GM18861 (cell line): ENCODE data around the gene RAD54L2.
"Not testable (repeated sequence)": the region's sequence is repeated elsewhere in the genome, so short reads cannot be mapped to it uniquely, and the experiment has no call there.

ENCODE experiments used
- ATAC-seq: cut with Tn5 transposase; IDR thresholded peaks from one replicate; pipeline ENCODE4 v1.9.1; 2021; ENCODE audit not compliant: unreplicated experiment

The RAD54L2 gene

DNA sequence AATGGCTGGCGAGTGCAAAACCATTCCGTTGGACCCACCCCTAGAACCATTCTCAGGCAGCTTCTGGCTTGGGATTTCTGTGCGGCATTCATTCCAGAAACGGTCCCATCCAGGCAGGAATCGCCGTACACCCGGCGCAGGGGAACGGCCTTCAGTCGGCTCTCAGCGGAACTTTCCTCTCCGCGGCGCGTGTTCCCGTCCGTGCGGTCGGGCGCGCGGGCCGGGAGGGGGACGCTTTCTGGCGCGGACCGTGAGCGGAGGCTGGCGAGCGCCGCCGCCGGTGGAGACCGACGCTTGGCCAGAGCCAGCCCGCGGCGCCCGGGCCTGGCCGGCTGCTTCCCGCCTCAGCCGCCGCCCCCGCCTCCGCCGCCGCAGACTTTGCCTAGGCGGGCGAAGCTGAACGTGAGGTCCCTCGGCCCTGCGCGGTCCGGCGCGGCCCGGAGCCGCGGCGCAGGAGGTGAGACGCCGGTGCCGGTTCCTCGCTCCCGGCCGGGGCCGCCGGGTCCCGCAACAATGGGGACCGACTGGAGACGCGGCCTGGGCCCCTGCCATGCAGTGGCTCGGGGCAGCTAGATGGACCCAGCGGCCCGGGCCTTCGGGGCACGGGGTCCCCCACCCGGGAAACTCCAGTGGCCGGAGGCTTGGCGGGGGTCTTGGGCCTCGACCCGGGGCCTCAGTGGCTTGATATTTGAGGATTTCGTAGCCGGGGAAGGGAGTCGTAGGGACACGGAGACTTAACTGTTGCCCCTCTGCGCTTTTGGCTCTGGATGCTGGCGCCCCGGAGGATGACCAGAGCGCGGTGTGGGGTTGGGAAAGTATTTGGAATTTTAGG is at the start of gene RAD54L2:
RAD54L2 (plus strand) TSS at position 261 of the 832 bp plus-strand sequence. CDS start 51,702 bp downstream, outside the sequence.
- ATAC-seq: peak; percentile 73

DNA sequence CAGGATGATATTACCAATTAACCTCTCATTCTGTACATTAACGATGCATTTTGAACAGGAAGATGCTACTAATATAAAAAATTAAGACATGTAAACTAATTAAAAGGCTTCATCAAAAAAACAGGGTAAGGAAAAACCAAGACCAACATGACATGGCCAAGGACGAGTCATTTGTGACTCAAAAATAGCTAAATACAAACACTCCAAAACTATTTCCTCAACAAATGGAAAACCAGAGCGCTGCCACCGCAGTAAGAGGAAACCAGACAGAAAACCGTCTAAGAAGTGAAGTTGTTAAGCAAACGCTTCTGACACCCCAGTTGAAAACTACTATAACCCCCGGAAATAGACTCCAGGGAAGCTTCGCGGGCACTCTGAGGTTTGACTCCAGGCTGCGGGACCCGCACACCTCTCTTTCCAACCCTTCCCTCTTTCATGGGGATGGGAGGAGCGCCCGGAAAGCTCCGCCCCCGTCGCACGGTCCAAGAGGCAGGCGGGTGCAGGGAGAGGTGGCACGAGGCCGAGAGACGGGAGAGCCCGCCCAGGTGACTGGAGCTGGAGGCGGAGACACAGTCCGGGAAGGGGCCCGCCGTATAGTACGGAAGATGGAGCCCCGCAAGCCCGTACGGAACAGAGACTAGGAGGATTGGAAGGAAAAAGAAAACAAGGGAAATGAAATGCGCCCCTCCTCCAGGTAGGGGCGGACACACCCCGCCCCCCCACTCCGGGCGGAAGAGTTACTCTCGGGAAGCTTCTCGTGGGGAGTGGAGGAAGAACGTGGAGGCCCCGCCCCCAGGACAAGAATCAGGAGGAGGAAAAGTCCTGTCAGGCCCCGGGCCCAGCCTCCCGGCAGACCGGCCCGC is 39.4 kb upstream of the RAD54L2 start:
- ATAC-seq: peak; percentile 50

- no peak for ATAC-seq
These were observed 37.8 kb upstream of the RAD54L2 start for GRCh38 chr3:51500632-51501131.

DNA sequence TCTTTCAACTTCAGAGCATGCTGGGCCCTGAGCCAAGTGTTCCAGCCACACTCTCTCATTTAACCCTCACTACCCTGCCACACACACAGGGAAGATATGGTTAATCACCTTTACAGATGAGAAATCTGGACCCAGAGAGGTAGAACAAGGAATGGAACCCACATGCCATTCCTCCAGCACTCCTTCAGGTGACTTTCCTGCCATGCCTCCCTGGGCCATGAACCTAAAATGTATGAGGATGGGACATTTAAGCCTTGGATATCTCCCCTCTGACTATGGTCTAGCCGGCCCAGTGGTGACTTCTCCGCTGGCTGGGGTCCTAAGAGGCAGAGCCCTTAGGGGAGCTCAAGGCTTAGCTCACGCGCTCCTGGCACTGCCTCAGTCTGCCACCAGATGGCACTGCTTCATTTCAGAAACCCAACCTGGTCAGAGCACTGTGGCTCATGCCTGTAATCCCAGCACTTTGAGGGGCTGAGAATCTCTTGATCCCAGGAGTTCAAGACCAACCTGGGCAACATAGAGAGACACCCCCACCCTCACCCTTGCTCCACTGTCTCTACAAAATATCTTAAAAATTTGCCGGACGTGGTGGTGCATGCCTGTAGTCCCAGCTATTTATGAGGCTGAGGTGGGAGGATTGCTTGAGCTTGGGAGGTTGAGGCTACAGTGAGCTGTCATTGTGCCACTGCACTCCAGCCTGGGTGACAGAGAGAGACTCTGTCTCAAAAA is 36.5 kb upstream of the RAD54L2 start:
- ATAC-seq: peak; percentile 24

DNA sequence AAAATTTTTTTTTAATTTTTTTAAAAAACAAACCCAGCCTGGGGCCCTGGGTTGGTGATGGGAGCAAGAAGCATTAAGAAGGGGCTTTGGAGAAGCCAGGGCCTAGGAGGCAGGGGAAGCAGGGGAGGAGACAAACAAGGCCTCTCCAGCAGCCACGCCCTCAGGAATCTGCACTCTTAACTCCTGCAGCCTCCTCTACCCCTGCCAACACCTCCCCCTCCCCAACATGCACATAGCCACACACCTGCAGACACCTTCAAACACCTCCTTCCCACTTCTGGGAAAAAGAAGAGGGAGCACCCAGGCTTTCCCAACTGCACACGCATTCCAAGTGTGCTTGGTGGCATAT is 36.0 kb upstream of the RAD54L2 start:
- ATAC-seq: no peak

DNA sequence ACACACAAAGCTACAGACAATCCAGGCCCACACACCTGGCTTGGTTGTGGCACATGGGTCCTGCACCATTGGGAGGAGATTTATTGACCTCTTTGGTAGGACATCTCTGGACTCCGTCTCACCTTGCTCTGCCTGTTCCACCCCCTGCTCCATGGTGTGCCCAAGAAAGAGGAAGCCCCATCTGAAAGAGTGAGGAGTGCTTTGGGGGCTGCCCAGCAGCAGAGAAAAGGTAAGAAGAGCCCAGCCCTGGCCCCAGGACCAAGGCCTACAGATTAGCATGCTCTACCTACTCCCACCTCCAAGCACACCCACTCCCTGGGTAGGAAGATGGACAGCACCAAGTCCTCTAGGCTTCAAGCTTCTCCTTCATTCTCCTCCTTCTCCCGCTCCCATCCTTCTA is 35.5 kb upstream of the RAD54L2 start:
- ATAC-seq: no peak

DNA sequence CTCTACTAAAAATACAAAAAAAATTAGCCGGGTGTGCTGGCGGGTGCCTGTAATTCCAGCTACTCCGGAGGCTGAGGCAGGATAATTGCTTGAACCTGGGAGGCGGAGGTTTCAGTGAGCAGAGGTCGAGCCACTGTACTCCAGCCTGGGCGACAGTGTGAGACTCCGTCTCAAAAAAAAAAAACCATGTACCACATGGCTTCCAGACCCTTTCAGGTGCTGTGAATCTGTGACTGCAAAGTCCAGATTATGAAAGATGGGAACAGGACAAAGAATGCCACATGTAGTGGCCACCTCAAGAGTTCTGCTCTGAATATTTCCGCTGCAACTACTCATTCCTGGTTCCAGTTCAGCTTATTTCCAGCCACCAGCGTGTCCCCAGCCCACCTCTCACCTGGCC is 30.3 kb upstream of the RAD54L2 start:
- ATAC-seq: no peak

DNA sequence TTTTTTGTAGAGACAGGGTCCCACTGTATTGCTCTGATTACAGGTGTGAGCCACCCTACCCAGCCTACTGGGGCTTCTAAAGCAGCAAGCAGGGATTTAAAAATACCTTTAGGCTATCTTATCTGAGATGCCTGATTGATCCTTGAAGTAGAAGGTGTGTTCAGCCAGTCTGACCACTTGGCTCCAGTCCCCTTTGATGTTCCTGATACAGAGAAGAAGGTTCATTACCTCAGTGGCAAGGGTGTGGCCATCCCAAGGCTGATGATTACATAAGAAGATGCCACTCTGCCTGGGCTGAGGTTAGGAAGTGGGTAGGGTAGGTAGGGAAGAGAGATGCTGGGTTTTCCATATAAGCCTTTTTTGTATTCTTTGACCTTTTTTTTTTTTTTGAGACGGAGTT is 27.5 kb upstream of the RAD54L2 start:
- ATAC-seq: no peak

DNA sequence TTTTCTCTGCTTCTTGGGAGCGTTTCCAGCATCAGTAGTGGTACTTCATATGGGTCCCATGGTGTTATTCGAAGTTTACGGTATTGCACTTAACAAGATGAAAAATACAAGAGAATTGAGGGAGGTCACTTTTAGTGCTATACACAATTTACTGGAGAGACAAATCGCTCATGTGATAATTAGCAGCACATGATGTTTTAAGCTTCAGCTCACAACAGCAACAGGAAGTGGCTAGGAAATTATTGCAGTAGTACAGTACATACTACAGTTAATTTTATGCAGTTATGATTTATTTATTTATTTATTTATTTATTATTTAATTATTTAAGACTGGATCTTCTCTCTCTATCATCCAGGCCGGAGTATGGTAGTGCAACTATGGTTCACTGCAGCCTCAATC is 24.3 kb upstream of the RAD54L2 start:
- no peak for ATAC-seq

GRCh38 chr3:51519848-51520247 is 18.7 kb upstream of the RAD54L2 start:
- ATAC-seq: no peak

DNA sequence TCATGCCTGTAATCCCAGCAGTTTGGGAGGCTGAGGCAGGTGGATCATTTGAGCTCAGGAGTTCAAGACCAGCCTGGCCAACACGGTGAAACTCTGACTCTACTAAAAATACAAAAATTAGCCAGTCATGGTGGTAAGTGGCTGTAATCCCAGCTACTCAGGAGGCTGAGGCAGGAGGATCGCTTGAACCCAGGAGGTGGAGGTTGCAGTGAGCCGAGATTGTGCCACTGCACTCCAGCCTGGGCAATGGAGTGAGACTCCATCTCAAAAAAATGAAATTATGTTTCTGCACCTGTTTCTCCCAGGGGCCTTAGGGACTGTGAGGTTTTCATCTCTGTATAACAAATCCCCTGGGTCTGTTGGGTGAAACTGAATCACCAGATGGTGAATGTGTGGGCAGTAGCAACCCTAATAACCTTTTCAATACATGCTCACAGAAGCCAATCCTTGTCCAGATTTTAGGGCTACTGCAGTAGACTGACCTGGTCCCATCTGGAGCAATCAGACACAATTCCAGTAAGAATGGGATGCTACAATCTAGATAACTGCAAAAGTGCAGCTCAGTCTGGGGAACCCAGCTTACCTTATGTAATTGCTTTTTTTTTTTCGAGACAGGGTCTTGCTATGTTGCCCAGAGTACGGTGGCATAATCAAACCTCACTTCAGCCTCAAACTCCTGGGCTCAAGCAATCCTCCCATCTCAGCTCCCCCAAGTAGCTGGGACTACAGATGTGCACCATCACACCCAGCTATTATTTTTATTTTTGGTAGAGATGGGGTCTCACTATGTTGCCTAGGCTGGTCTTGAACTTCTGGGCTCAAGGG is 17.4 kb upstream of the RAD54L2 start:
- peak; percentile 84 for ATAC-seq

GRCh38 chr3:51522273-51522962 is 16.1 kb upstream of the RAD54L2 start:
- ATAC-seq: no peak

GRCh38 chr3:51524874-51525273 is 13.6 kb upstream of the RAD54L2 start:
- not testable (repeated sequence) for ATAC-seq

DNA sequence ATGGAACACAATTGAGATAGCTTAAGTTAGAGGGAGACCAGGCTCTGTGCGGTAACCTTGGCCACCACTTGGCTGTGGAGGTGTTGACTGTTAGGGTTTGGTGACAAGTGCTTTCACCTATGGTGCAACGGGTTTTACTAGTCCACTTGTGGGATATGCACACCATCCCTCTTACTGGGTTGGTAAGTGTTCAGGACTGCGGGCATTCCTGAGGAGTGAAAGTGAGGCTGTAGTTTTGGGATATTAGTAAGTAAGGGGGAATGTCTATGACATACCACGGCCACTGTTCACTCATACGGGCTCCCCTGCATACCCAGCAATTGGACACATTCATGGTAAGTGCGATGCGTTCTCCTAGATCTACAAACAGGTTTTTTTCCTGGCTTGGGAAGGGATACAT is 8.0 kb upstream of the RAD54L2 start:
- ATAC-seq: no peak

- no peak for ATAC-seq
These were observed 3.1 kb upstream of the RAD54L2 start for GRCh38 chr3:51535146-51536019.

GRCh38 chr3:51537631-51538030 is 888 bp upstream of the RAD54L2 start:
- ATAC-seq: not testable (repeated sequence)

DNA sequence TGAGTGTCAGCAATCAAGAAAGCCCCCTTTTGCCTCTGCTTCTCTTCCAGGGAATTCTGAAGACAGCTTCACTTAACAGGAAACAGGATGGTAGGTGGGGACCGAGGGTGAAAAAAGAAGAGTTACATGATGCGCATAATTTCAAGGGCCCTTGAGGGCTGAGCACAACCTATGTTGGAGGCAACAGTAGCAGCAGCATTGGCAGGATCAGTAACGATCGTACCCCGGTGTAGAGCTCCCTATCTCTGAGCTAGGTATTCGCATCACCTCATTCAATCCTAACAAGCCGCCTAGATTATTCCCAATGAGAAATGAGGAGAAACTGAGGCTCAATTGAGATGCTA is 432 bp upstream of the RAD54L2 start:
- no peak for ATAC-seq

GRCh38 chr3:51539291-51539941 is 897 bp downstream of the RAD54L2 start:
- ATAC-seq: no peak
